GM18526 (cell line): Measurements from ENCODE around the gene LHX2.

Experiments used
- POLR2A ChIP-seq: IDR thresholded peaks from 3 replicates; pipeline ENCODE4 v1.6.1; 2011; ENCODE audit not compliant: insufficient read length; ENCODE audit errors: extremely low read depth

The LHX2 gene

GRCh38 chr9:124046189-124046588, 34.6 kb downstream of the LHX2 start:
- no peak for TF ChIP-seq POLR2A

- no peak for TF ChIP-seq POLR2A
These were observed 35.7 kb downstream of the LHX2 start for GRCh38 chr9:124047251-124047672.

- no peak for TF ChIP-seq POLR2A
These were observed 39.4 kb downstream of the LHX2 start for GRCh38 chr9:124050955-124051354.

GRCh38 chr9:124052401-124052800, 40.8 kb downstream of the LHX2 start:
- no peak for TF ChIP-seq POLR2A

- TF ChIP-seq POLR2A, result no peak
These were observed 43.1 kb downstream of the LHX2 start for GRCh38 chr9:124054582-124055227.

GRCh38 chr9:124060844-124061605, 49.5 kb downstream of the LHX2 start:
- no peak for TF ChIP-seq POLR2A

- no peak for TF ChIP-seq POLR2A
These were observed 50.6 kb downstream of the LHX2 start for GRCh38 chr9:124062172-124062571.

GRCh38 chr9:124066783-124067577, 55.4 kb downstream of the LHX2 start:
- TF ChIP-seq POLR2A, result no peak

- no peak for TF ChIP-seq POLR2A
These were observed 56.7 kb downstream of the LHX2 start for GRCh38 chr9:124068251-124068650.

GRCh38 chr9:124074746-124075145, 63.2 kb downstream of the LHX2 start:
- no peak for TF ChIP-seq POLR2A

GRCh38 chr9:124075761-124076160, 64.2 kb downstream of the LHX2 start:
- TF ChIP-seq POLR2A, result no peak

GRCh38 chr9:124077915-124078572, 66.5 kb downstream of the LHX2 start:
- TF ChIP-seq POLR2A, result no peak

- no peak for TF ChIP-seq POLR2A
These were observed 67.1 kb downstream of the LHX2 start for GRCh38 chr9:124078641-124079040.

GRCh38 chr9:124079176-124079925, 67.8 kb downstream of the LHX2 start:
- no peak for TF ChIP-seq POLR2A

GRCh38 chr9:124082622-124083021, 71.1 kb downstream of the LHX2 start:
- TF ChIP-seq POLR2A, result no peak
